HEK293 (cell line): ENCODE data around the gene SH3GLB2.

ENCODE experiments used
- GLIS1 ChIP-seq: fragments of 450-650 bp; formaldehyde crosslinking; IDR thresholded peaks from 2 replicates; pipeline ENCODE4 v1.5.1; 2016; ENCODE audit warnings: missing biosample characterization, missing genetic modification characterization
- GLIS2 ChIP-seq: fragments of 450-650 bp; formaldehyde crosslinking; IDR thresholded peaks from 2 replicates; pipeline ENCODE4 v1.5.1; 2016; ENCODE audit warnings: missing biosample characterization, missing genetic modification characterization
- HOXC10 ChIP-seq: sonication (generic); formaldehyde crosslinking; IDR thresholded peaks from 2 replicates; pipeline ENCODE4 v1.8.1; 2023; ENCODE audit warnings: mild to moderate bottlenecking, missing genetic modification reagents
- KLF9 ChIP-seq: fragments of 450-650 bp; formaldehyde crosslinking; IDR thresholded peaks from 2 replicates; pipeline ENCODE4 v1.5.1; 2016; ENCODE audit warnings: missing biosample characterization, missing genetic modification characterization, low read depth
- ZBTB1 ChIP-seq: fragments of 450-650 bp; formaldehyde crosslinking; IDR thresholded peaks from 2 replicates; pipeline ENCODE4 v1.5.1; 2016; ENCODE audit warnings: missing biosample characterization, missing genetic modification characterization
- ZFP37 ChIP-seq: fragments of 450-650 bp; formaldehyde crosslinking; IDR thresholded peaks from 2 replicates; pipeline ENCODE4 v1.5.1; 2016; ENCODE audit warnings: missing biosample characterization, missing genetic modification characterization
- ZFP41 ChIP-seq: fragments of 450-650 bp; formaldehyde crosslinking; IDR thresholded peaks from 2 replicates; pipeline ENCODE4 v1.5.1; 2016; ENCODE audit warnings: missing biosample characterization, missing genetic modification characterization, borderline replicate concordance
- ZNF10 ChIP-seq: fragments of 450-650 bp; formaldehyde crosslinking; IDR thresholded peaks from 2 replicates; pipeline ENCODE4 v1.5.1; 2017; ENCODE audit warnings: missing biosample characterization, missing genetic modification characterization
- ZNF133 ChIP-seq: fragments of 450-650 bp; formaldehyde crosslinking; IDR thresholded peaks from 2 replicates; pipeline ENCODE4 v1.5.1; 2016; ENCODE audit warnings: missing biosample characterization, missing genetic modification characterization
- ZNF19 ChIP-seq: fragments of 450-650 bp; formaldehyde crosslinking; IDR thresholded peaks from 2 replicates; pipeline ENCODE4; 2016; ENCODE audit warnings: missing biosample characterization, missing genetic modification characterization, low read depth
- ZNF2 ChIP-seq: fragments of 450-650 bp; formaldehyde crosslinking; IDR thresholded peaks from 2 replicates; pipeline ENCODE4 v1.5.1; 2016; ENCODE audit warnings: missing biosample characterization, missing genetic modification characterization
- ZNF23 ChIP-seq: fragments of 450-650 bp; formaldehyde crosslinking; IDR thresholded peaks from 2 replicates; pipeline ENCODE4 v1.5.1; 2016; ENCODE audit warnings: missing biosample characterization, missing genetic modification characterization, borderline replicate concordance
- ZNF335 ChIP-seq: fragments of 450-650 bp; formaldehyde crosslinking; conservative IDR thresholded peaks from 2 replicates; pipeline ENCODE4 v1.5.1; 2016; ENCODE audit warnings: missing biosample characterization, missing genetic modification characterization
- ZNF354C ChIP-seq: fragments of 450-650 bp; formaldehyde crosslinking; IDR thresholded peaks from 2 replicates; pipeline ENCODE4 v1.5.1; 2016; ENCODE audit warnings: missing biosample characterization, missing genetic modification characterization, low read depth, borderline replicate concordance
- ZNF37A ChIP-seq: fragments of 450-650 bp; IDR thresholded peaks from 2 replicates; pipeline ENCODE4 v1.5.1; 2018; ENCODE audit warnings: missing biosample characterization, missing genetic modification characterization
- ZNF416 ChIP-seq: fragments of 450-650 bp; formaldehyde crosslinking; IDR thresholded peaks from 2 replicates; pipeline ENCODE4 v1.5.1; 2016; ENCODE audit warnings: missing biosample characterization, missing genetic modification characterization
- ZNF423 ChIP-seq: fragments of 450-650 bp; formaldehyde crosslinking; IDR thresholded peaks from 2 replicates; pipeline ENCODE4 v1.5.1; 2016; ENCODE audit warnings: missing biosample characterization, missing genetic modification characterization
- ZNF600 ChIP-seq: fragments of 450-650 bp; formaldehyde crosslinking; IDR thresholded peaks from 2 replicates; pipeline ENCODE4 v1.5.1; 2016; ENCODE audit warnings: missing biosample characterization, missing genetic modification characterization
- ZNF629 ChIP-seq: fragments of 450-650 bp; formaldehyde crosslinking; IDR thresholded peaks from 2 replicates; pipeline ENCODE4 v1.5.1; 2017; ENCODE audit warnings: missing biosample characterization, missing genetic modification characterization
- ZNF658 ChIP-seq: fragments of 450-650 bp; formaldehyde crosslinking; IDR thresholded peaks from 2 replicates; pipeline ENCODE4; 2016; ENCODE audit warnings: missing biosample characterization, missing genetic modification characterization
- ZNF837 ChIP-seq: fragments of 450-650 bp; formaldehyde crosslinking; IDR thresholded peaks from 2 replicates; pipeline ENCODE4 v1.5.1; 2016; ENCODE audit warnings: missing biosample characterization, missing genetic modification characterization
- TF ChIP-seq, protein P1 (sequence below): fragments of 450-650 bp; formaldehyde crosslinking; IDR thresholded peaks from 2 replicates; pipeline ENCODE4 v1.5.1; 2016; ENCODE audit warnings: missing biosample characterization, missing genetic modification characterization
- TF ChIP-seq, protein P2 (sequence below): fragments of 450-650 bp; formaldehyde crosslinking; IDR thresholded peaks from 2 replicates; pipeline ENCODE4 v1.5.1; 2016; ENCODE audit warnings: missing biosample characterization, missing genetic modification characterization, low read depth
- TF ChIP-seq, protein P3 (sequence below): fragments of 450-650 bp; IDR thresholded peaks from 2 replicates; pipeline ENCODE4 v1.5.1; 2018; ENCODE audit warnings: missing biosample characterization, mild to moderate bottlenecking, missing genetic modification characterization
- TF ChIP-seq, protein P4 (sequence below): fragments of 450-650 bp; formaldehyde crosslinking; IDR thresholded peaks from 2 replicates; pipeline ENCODE4 v1.5.1; 2016; ENCODE audit warnings: missing biosample characterization, missing genetic modification characterization
- TF ChIP-seq, protein P5 (sequence below): fragments of 450-650 bp; formaldehyde crosslinking; IDR thresholded peaks from 2 replicates; pipeline ENCODE4 v1.5.1; 2017; ENCODE audit warnings: missing biosample characterization, missing genetic modification characterization
- TF ChIP-seq, protein P6 (sequence below): fragments of 450-650 bp; formaldehyde crosslinking; IDR thresholded peaks from 2 replicates; pipeline ENCODE4 v1.5.1; 2016; ENCODE audit warnings: missing biosample characterization, missing genetic modification characterization

Gene SH3GLB2

DNA sequence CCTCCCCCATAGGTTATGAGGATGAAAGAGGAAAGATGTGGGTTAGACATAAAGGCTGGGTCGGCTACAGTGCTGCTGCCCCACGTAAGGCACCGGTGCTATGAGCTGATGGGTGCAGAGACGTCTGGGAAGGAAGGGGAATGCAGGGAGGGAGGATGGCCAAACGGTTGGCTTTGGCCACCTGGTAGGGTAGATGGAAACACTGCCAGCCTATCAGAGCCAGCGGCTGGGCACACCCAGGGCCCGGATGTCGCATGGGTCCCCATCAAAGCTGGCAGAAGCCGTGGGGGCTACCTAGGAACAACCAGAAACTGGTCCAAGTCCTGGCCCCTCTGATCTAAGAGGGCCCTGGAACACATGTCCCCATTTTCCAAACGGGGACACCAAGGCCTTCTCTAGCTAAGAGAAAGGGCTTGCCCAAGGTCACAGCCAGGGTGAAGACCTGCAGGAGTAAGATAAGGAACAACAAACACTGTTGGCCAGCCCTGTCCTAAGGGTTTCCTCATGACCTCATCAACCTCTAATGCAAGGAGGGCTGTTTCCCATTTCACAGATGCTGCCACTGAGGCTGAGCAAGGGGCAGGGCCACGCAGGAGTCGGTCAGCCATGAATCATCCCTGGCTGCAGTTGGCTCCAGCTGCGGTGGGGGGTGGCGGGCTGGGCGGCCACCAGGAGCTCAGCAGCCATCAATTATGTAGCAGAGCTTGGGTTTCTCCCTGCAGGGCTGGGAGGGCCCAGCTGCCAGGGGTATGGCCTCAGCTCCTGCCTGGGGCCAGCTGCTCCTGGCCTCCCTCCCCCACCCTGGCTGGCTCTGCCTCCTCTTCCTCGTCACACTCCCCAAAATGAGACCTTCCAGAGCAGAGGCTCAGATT, 4.9 kb downstream of the SH3GLB2 start (continued):
- TF ChIP-seq, protein P1, sequence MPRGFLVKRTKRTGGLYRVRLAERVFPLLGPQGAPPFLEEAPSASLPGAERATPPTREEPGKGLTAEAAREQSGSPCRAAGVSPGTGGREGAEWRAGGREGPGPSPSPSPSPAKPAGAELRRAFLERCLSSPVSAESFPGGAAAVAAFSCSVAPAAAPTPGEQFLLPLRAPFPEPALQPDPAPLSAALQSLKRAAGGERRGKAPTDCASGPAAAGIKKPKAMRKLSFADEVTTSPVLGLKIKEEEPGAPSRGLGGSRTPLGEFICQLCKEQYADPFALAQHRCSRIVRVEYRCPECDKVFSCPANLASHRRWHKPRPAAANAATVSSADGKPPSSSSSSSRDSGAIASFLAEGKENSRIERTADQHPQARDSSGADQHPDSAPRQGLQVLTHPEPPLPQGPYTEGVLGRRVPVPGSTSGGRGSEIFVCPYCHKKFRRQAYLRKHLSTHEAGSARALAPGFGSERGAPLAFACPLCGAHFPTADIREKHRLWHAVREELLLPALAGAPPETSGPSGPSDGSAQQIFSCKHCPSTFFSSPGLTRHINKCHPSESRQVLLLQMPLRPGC (tag by site-specific recombination): 0 out of 2 replicates have a peak, but pooled peaks have one; percentile 14
- TF ChIP-seq ZNF133 (no peak), KLF9 (tag by site-specific recombination) (peak; percentile 63), ZNF600 (tag by site-specific recombination) (peak; percentile 82), ZNF423 (tag by site-specific recombination) (peak; percentile 59; the same call in 1 of the 2 replicates), GLIS1 (tag by site-specific recombination) (peak; percentile 99), ZNF354C (tag by site-specific recombination) (no peak), ZNF2 (tag by site-specific recombination) (peak; percentile 41), ZNF837 (tag by site-specific recombination) (no peak), ZNF335 (tag by site-specific recombination) (0 out of 2 replicates have a peak, but pooled peaks have one; percentile 23), ZFP41 (tag by site-specific recombination) (no peak), ZNF19 (tag by site-specific recombination) (no peak), ZFP37 (tag by site-specific recombination) (peak; percentile 74), ZNF658 (tag by site-specific recombination) (no peak), ZNF10 (tag by site-specific recombination) (peak; percentile 22; the same call in 1 of the 2 replicates), ZNF629 (peak; percentile 81), ZNF23 (tag by site-specific recombination) (peak; percentile 62; the same call in 1 of the 2 replicates), HOXC10 (CRISPR knock-in tag) (no peak), ZNF37A (tag by site-specific recombination) (no peak), ZBTB1 (tag by site-specific recombination) (0 out of 2 replicates have a peak, but pooled peaks have one; percentile 36), ZNF416 (no peak), GLIS2 (tag by site-specific recombination) (peak; percentile 89)
- TF ChIP-seq, protein P2, sequence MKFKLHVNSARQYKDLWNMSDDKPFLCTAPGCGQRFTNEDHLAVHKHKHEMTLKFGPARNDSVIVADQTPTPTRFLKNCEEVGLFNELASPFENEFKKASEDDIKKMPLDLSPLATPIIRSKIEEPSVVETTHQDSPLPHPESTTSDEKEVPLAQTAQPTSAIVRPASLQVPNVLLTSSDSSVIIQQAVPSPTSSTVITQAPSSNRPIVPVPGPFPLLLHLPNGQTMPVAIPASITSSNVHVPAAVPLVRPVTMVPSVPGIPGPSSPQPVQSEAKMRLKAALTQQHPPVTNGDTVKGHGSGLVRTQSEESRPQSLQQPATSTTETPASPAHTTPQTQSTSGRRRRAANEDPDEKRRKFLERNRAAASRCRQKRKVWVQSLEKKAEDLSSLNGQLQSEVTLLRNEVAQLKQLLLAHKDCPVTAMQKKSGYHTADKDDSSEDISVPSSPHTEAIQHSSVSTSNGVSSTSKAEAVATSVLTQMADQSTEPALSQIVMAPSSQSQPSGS: peak; percentile 66; the same call in 1 of the 2 replicates
- TF ChIP-seq, protein P3, sequence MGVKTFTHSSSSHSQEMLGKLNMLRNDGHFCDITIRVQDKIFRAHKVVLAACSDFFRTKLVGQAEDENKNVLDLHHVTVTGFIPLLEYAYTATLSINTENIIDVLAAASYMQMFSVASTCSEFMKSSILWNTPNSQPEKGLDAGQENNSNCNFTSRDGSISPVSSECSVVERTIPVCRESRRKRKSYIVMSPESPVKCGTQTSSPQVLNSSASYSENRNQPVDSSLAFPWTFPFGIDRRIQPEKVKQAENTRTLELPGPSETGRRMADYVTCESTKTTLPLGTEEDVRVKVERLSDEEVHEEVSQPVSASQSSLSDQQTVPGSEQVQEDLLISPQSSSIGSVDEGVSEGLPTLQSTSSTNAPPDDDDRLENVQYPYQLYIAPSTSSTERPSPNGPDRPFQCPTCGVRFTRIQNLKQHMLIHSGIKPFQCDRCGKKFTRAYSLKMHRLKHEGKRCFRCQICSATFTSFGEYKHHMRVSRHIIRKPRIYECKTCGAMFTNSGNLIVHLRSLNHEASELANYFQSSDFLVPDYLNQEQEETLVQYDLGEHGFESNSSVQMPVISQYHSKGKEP (tag by site-specific recombination): peak; percentile 48; the same call in 1 of the 2 replicates
- TF ChIP-seq, protein P4, sequence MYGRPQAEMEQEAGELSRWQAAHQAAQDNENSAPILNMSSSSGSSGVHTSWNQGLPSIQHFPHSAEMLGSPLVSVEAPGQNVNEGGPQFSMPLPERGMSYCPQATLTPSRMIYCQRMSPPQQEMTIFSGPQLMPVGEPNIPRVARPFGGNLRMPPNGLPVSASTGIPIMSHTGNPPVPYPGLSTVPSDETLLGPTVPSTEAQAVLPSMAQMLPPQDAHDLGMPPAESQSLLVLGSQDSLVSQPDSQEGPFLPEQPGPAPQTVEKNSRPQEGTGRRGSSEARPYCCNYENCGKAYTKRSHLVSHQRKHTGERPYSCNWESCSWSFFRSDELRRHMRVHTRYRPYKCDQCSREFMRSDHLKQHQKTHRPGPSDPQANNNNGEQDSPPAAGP (tag by site-specific recombination): peak; percentile 92
- TF ChIP-seq, protein P5, sequence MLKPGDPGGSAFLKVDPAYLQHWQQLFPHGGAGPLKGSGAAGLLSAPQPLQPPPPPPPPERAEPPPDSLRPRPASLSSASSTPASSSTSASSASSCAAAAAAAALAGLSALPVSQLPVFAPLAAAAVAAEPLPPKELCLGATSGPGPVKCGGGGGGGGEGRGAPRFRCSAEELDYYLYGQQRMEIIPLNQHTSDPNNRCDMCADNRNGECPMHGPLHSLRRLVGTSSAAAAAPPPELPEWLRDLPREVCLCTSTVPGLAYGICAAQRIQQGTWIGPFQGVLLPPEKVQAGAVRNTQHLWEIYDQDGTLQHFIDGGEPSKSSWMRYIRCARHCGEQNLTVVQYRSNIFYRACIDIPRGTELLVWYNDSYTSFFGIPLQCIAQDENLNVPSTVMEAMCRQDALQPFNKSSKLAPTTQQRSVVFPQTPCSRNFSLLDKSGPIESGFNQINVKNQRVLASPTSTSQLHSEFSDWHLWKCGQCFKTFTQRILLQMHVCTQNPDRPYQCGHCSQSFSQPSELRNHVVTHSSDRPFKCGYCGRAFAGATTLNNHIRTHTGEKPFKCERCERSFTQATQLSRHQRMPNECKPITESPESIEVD (tag by site-specific recombination): no peak
- TF ChIP-seq, protein P6, sequence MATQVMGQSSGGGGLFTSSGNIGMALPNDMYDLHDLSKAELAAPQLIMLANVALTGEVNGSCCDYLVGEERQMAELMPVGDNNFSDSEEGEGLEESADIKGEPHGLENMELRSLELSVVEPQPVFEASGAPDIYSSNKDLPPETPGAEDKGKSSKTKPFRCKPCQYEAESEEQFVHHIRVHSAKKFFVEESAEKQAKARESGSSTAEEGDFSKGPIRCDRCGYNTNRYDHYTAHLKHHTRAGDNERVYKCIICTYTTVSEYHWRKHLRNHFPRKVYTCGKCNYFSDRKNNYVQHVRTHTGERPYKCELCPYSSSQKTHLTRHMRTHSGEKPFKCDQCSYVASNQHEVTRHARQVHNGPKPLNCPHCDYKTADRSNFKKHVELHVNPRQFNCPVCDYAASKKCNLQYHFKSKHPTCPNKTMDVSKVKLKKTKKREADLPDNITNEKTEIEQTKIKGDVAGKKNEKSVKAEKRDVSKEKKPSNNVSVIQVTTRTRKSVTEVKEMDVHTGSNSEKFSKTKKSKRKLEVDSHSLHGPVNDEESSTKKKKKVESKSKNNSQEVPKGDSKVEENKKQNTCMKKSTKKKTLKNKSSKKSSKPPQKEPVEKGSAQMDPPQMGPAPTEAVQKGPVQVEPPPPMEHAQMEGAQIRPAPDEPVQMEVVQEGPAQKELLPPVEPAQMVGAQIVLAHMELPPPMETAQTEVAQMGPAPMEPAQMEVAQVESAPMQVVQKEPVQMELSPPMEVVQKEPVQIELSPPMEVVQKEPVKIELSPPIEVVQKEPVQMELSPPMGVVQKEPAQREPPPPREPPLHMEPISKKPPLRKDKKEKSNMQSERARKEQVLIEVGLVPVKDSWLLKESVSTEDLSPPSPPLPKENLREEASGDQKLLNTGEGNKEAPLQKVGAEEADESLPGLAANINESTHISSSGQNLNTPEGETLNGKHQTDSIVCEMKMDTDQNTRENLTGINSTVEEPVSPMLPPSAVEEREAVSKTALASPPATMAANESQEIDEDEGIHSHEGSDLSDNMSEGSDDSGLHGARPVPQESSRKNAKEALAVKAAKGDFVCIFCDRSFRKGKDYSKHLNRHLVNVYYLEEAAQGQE: no peak
